AG08396 (cell line): ENCODE results near the gene CDK13.

Experiments
- DNase-seq: peaks from one replicate; pipeline ENCODE4 v3.0.0; 2012; ENCODE audit warnings: low spot score, mixed read lengths

Gene CDK13

DNA sequence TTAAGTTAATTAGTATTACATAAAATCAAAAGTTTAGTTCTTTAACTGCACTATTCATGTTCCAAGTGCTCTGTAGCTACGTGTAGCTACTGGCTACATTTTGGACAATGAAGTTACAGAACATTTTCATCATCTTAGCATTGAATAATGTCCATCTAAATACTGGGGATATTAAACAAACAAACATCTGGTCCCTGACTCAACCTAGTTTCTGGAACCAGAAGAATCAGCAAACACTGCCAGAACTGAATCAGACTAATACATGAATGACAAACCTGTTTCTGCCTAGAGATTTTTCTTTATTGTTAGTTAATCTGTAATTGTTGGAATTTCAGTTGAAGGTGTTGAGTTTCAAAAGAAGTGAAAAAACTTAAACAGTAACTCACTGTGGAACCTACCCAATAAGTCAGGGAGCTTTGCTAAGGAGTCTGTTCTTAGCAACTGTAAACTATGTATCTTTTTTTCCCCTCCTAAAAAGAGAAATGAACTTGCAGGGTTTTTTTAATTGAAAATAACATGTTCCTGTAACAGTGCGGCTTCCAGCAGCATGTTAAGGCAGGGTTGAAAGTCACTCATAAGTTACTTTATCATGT is 58.3 kb downstream of the CDK13 start:
- DNase-seq: peak; percentile 28

DNA sequence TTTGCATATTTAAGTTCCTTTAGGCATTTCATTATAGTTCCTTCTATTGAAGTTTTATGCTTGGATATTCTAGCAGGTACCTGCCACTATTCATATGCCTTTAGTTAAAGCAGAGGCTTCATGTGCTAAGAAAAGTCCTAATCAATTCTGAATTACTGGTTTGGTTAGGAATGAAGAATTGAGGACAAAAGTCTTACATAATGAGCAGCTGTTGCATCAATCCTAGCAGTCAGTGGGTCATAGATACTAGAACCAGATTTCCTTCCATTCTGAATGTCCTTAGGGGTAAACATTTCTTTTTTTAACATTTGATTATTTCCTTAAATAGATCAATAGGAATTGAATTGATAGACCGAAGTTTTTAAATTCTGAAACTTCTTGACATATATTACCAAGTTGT is 59.2 kb downstream of the CDK13 start:
- DNase-seq: no peak

- no peak for DNase-seq
Observed at GRCh38 chr7:40014376-40014775, 64.3 kb downstream of the CDK13 start.

GRCh38 chr7:40015790-40016296 is 65.8 kb downstream of the CDK13 start:
- DNase-seq: peak; percentile 15

DNA sequence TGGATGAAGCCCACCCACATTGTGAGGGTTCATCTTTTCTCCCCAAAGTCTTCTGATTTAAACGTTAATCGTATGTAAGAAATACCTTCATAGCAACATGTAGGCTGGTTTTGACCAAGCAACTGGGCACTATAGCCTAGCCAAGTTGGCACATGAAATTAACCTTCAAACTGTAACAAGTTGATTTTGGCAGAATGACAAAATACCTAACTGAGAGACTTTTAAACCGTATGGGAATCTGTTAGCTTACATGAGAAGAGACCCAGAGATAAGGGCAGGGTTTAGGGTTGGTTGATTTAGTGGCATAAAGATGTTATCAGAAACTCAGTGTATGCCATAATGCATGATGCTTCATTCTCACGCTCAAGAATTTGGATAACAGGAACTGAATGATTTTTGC is 69.5 kb downstream of the CDK13 start:
- DNase-seq: no peak

- no peak for DNase-seq
Observed at GRCh38 chr7:40024048-40024447, 74.0 kb downstream of the CDK13 start.

- no peak for DNase-seq
Observed at GRCh38 chr7:40024841-40025240, 74.8 kb downstream of the CDK13 start.

- DNase-seq: no peak
Observed at GRCh38 chr7:40027545-40027944, 77.5 kb downstream of the CDK13 start.

- no peak for DNase-seq
Observed at GRCh38 chr7:40033826-40034225, 83.8 kb downstream of the CDK13 start.

DNA sequence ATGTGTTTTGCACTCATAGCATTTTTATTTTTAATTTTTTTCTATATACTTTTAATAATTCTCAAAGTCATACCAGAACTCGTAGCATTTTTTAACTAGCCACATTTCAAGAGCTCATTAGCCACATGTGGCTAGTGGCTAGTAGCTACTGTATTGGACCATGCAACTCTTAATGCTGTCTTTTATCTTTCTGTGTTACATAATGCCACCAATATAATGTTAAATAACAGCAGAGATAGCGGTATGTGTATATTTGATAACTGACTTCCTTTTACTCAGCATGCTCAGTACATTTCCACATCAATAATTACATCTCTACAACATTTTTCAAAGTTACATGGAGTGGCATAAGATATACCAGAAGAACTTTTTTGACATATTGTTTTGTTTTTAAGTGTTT is 91.4 kb downstream of the CDK13 start:
- no peak for DNase-seq

- DNase-seq: no peak
Observed at GRCh38 chr7:40043164-40043563, 93.1 kb downstream of the CDK13 start.

DNA sequence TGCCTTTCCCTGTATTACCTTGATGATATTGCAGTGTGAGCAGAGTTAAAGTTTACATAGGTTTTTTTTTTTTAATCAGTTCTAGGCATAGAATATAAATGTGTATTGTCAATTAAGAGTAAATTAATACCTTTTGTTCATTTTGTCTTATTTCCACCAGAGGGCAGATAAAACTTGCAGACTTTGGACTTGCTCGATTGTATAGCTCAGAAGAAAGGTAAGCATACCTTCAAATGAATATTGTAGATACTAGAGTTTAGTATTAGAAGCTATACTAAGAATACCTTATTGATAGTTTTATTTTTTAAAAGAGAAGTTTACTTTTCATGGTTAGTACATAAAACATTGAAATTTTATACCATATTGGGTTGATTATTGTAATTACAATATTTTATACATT is 97.6 kb downstream of the CDK13 start:
- DNase-seq: no peak

- peak; percentile 7 for DNase-seq
Observed at GRCh38 chr7:40057292-40057691, 107.2 kb downstream of the CDK13 start.

GRCh38 chr7:40058026-40058425 is 108.0 kb downstream of the CDK13 start:
- DNase-seq: no peak

DNA sequence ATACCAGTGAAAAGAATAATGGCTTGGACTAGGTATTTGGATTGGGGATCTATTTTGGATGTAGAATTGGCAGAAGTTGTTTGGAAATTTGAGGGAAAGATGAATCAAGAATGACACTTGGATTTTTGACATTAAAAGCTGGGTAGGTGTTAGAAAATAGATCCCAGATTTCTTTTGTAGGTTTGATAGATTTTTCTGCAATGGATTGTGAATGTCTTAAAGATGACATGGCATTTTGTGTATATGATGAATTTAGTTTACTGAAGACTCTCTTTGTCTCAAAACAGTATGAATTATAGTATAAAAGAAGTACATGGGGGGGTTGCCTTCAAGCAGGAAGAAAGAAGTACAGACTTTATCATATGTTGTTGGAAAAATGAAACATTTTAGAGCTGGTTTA is 108.6 kb downstream of the CDK13 start:
- DNase-seq: no peak

DNA sequence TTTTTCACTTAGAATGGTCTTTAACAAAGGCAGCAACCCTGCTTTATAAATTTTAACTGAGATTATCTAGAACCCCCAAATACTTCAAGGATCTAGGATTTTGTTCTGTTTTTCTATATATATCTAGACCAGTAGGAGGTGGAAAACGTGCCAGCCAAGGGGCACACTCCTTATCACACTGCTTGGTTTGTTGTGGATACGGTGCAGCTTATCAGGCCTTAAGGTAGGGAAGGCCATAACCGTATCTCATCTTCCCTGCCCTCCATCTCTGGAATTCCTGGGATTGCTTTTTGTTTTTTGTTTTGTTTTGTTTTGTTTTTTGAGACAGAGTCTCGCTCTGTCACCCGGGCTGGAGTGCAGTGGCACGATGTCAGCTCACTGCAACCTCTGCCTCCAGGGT is 109.0 kb downstream of the CDK13 start:
- no peak for DNase-seq

DNA sequence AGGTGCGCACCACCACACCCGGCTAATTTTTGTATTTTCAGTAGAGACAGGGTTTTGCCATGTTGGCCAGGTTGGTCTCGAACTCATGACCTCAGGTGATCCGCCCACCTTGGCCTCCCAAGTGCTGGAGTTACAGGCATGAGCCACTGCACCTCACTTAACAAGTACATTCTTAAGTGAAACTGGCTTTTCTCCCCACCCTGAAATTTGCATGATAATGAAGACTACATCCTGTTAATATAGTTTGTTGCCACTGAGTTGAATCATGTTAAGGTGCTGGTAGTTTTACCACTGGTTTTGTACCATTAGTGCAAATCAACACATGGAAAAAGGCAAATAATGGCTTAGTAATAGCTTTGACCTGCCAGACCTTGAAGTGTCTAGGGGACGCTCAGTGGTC is 122.2 kb downstream of the CDK13 start:
- DNase-seq: no peak

DNA sequence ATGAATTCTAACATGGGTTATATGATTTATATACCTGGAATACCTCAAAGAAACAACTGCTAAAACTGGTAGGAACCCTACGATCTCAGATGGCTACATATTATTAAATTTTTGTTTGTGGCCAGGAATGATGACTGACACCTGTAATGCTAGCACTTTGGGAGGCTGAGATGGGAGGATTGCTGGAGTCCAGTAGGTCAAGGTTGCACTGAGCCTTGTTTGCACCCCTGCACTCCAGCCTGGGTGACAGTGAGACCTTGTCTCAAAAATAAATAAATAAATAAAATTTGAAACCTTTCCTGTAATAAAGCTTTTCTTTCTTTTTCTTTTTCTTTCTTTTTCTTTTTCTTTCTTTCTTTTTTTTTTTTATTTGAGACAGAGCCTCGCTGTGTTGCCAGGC is 123.2 kb downstream of the CDK13 start:
- DNase-seq: no peak

DNA sequence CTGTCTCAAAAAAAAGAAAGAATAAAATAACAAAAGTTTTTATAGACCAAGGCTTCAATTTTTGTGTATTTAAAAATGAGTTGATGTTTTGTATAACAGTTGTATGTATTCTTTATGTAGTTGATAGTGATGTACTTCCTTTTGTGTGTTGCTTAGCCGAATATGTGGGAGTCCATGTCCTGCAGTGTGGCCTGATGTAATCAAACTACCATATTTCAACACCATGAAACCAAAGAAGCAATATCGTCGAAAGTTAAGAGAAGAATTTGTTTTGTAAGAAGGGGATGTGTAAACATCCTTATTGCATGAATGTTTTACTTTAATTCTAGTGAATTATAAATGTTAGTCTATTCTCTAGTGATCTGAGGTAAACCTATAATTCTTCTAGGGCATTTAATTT is 127.8 kb downstream of the CDK13 start:
- DNase-seq: no peak

GRCh38 chr7:40092182-40092581 is 142.1 kb downstream of the CDK13 start:
- no peak for DNase-seq

GRCh38 chr7:40093631-40094350 is 143.7 kb downstream of the CDK13 start:
- DNase-seq: no peak

GRCh38 chr7:40095230-40095629 is 145.2 kb downstream of the CDK13 start:
- no peak for DNase-seq

GRCh38 chr7:40095695-40096327 is 145.8 kb downstream of the CDK13 start:
- DNase-seq: no peak
